Lower lobe of right lung (tissue), 2 donors: ENCODE results near the gene INPP5D. TPM values are rescaled to one million over a fixed set of nuclear protein-coding genes. Genes with fewer than 3 reads are reported as not detected.
A peak's percentile ranks its signal among the peaks of the same experiment; 100 is the strongest.

ENCODE experiments used
- ATAC-seq, 2 donors: fragments of 200-7000 bp; cut with Tn5 transposase; one replicate each; pipeline ENCODE4 v1.9.1; 2020 to 2022; ENCODE audit warnings: mild to moderate bottlenecking in 2 of 2, moderate library complexity in 2 of 2
- DNase-seq: peaks from one replicate; pipeline ENCODE4 v3.0.0-alpha.2; 2020
- H3K27ac ChIP-seq: fragments of 200-600 bp; one replicate; pipeline ENCODE4 v1.8.0; 2022
- H3K27me3 ChIP-seq: fragments of 200-600 bp; one replicate; pipeline ENCODE4 v1.8.0; 2022; ENCODE audit warnings: low read depth
- H3K36me3 ChIP-seq: fragments of 200-600 bp; one replicate; pipeline ENCODE4 v1.8.0; 2022; ENCODE audit warnings: mild to moderate bottlenecking
- H3K4me1 ChIP-seq: fragments of 200-600 bp; one replicate; pipeline ENCODE4 v1.8.0; 2022
- H3K4me3 ChIP-seq: fragments of 200-600 bp; one replicate; pipeline ENCODE4 v1.8.0; 2022; ENCODE audit warnings: mild to moderate bottlenecking
- H3K9me3 ChIP-seq: fragments of 200-600 bp; one replicate; pipeline ENCODE4 v1.8.0; 2022
- intact Hi-C: fragments of 100-400 bp; cut with DNase I; formaldehyde crosslinking; loops from one replicate; pipeline ENCODE4 v1.11.0; 2022
- total RNA-seq: library from RNA; stranded (reverse); fragmentation: NEBNext Ultra II Directional; extraction: Animal tissue kit (Norgen Biotek cat#: 25700); gene quantifications from one replicate; pipeline ENCODE4 v1.2.1, GENCODE V29; 2021
- TF ChIP-seq, protein P1 (sequence below): fragments of 200-600 bp; IDR thresholded peaks from one replicate; pipeline ENCODE4 v1.8.0; 2022; ENCODE audit warnings: antibody characterized with exemption, mild to moderate bottlenecking
- donor health status: DM: no; HTN: yes; CAD: no; lungs with severe emphysema.

The INPP5D gene
- total RNA-seq, 1 donor from 2014 or later, result 32.0 TPM

DNA sequence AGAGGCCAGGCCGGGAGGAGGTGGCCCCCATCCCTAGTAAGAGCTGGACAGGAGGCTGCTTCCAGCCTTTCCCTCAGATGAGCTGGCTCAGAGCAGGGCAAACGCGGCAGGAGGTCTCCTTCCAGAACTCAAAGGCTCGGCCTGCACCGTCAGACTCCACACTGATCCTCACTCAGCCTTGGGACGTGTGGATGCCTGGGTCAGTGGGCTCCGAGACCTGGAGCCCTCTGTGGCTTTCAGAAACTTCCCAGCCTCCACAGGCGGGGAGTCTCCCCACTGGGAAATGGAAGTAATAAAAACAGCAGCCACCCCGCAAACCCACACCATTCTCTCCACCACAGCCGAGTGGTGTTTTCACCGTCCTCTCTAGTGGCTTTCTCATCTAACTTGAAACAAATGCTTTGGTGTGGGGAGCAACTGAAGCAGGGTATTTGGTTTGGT, 54.3 kb downstream of the INPP5D start:
- Histone ChIP-seq H3K36me3 (no peaks in the 10 kb centered on the region), H3K4me3 (no peak overlapping the region), H3K27ac (no peak overlapping the region), H3K9me3 (no peaks in the 10 kb centered on the region), H3K4me1 (no peaks in the 10 kb centered on the region), H3K27me3 (no peaks in the 10 kb centered on the region)
- TF ChIP-seq, protein P1, sequence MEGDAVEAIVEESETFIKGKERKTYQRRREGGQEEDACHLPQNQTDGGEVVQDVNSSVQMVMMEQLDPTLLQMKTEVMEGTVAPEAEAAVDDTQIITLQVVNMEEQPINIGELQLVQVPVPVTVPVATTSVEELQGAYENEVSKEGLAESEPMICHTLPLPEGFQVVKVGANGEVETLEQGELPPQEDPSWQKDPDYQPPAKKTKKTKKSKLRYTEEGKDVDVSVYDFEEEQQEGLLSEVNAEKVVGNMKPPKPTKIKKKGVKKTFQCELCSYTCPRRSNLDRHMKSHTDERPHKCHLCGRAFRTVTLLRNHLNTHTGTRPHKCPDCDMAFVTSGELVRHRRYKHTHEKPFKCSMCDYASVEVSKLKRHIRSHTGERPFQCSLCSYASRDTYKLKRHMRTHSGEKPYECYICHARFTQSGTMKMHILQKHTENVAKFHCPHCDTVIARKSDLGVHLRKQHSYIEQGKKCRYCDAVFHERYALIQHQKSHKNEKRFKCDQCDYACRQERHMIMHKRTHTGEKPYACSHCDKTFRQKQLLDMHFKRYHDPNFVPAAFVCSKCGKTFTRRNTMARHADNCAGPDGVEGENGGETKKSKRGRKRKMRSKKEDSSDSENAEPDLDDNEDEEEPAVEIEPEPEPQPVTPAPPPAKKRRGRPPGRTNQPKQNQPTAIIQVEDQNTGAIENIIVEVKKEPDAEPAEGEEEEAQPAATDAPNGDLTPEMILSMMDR, result no peak
- no peak for ATAC-seq
- DNase-seq, result no peak
- intact Hi-C loops, result no loop called here

- ATAC-seq (no peak), DNase-seq (no peak)
- intact Hi-C loops, result no loop called here
- H3K4me1 ChIP-seq, result no peaks in the 10 kb centered on the region
- H3K36me3 ChIP-seq, result no peaks in the 10 kb centered on the region
- no peaks in the 10 kb centered on the region for H3K9me3 ChIP-seq
- no peaks in the 10 kb centered on the region for H3K27me3 ChIP-seq
- TF ChIP-seq, protein P1, result no peak
- H3K27ac ChIP-seq, result no peak overlapping the region
- H3K4me3 ChIP-seq, result no peak overlapping the region
Observed at GRCh38 chr2:233115121-233115520, 55.0 kb downstream of the INPP5D start.

DNA sequence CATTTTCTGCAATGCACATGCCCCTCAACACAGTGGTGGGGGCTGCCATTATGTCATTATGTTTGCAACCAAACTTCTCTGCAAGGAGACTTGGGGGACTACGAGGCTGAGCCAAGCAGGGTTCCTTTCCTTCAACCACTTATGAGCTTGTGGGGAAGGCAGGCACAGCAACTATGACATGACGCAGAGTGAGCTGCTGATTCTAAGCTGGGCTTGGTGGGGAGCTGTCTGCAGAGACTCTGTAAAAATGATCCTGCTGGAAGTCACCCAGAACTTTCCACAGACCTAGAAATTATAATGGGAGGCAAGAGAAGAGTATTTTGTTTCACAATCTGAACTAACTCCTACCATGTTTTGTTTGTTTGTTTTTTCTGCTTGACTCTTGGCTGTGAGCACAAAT, 55.6 kb downstream of the INPP5D start:
- H3K36me3 ChIP-seq, result no peaks in the 10 kb centered on the region
- H3K9me3 ChIP-seq, result no peaks in the 10 kb centered on the region
- TF ChIP-seq, protein P1, result no peak
- ATAC-seq (no peak), DNase-seq (no peak)
- no peak overlapping the region for H3K27ac ChIP-seq
- no peaks in the 10 kb centered on the region for H3K27me3 ChIP-seq
- H3K4me3 ChIP-seq, result no peak overlapping the region
- intact Hi-C loops, result no loop called here
- H3K4me1 ChIP-seq, result no peaks in the 10 kb centered on the region

- peak in 1 of 2 donors; percentile 42 for ATAC-seq
Observed at GRCh38 chr2:233116946-233117345, 56.8 kb downstream of the INPP5D start.

DNA sequence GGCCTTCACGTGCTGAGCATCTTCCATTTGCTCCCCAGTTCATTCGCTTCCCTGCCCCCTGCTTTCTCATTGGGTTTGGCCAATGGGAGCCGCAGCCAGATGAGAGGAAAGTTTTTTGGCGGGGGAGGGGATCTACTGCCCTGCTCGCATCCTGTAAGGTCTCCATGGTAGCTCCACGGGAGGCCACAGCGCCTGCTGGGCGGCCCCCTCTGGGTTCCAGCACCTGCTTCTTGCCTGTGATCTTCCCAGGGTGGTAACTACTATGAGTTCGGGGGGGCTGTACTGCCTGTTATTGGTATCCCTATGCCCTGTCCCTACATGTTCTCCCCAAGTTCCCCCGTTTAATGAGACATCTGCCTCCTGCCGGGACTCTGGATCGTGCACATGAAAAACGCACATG, 57.2 kb downstream of the INPP5D start:
- Histone ChIP-seq H3K4me1 (no peaks in the 10 kb centered on the region), H3K36me3 (peaks cover 5% of the 10 kb centered on the region), H3K27me3 (no peaks in the 10 kb centered on the region), H3K27ac (no peak overlapping the region), H3K4me3 (no peak overlapping the region), H3K9me3 (no peaks in the 10 kb centered on the region)
- ATAC-seq, result no peak
- intact Hi-C loops, result no loop called here
- TF ChIP-seq, protein P1, result no peak
- DNase-seq, result no peak

More at GRCh38 chr2:233116946-233117345, 56.8 kb downstream of the INPP5D start:
- peak; percentile 52 for DNase-seq
- Histone ChIP-seq H3K27me3 (no peaks in the 10 kb centered on the region), H3K4me1 (no peaks in the 10 kb centered on the region), H3K36me3 (peaks cover under 1% of the 10 kb centered on the region), H3K27ac (no peak overlapping the region), H3K9me3 (no peaks in the 10 kb centered on the region), H3K4me3 (no peak overlapping the region)
- intact Hi-C loops, result no loop called here
- TF ChIP-seq, protein P1, result no peak
